Adrenal gland (tissue), 5 donors: ENCODE measurements around the gene DSE.

Experiments used
- CTCF ChIP-seq, 6 experiments: fragments of 450-650 bp in 4 of 6; fragments of 200-600 bp in 2 of 6; sonication (generic) in 1 of 6; IDR thresholded peaks; 1 replicate in 5 of 6; 2 replicates in 1 of 6; pipeline versions ENCODE4 v1.5.1 to v1.8.0; 2016 to 2021; ENCODE audit warnings: antibody characterized with exemption in 6 of 6, mild to moderate bottlenecking in 2 of 6, moderate library complexity in 1 of 6
- POLR2A ChIP-seq, 2 donors: fragments of 450-650 bp; IDR thresholded peaks; one replicate each; pipeline ENCODE4 v1.6.1; 2017; ENCODE audit warnings: antibody characterized with exemption in 2 of 2, mild to moderate bottlenecking in 2 of 2, moderate library complexity in 1 of 2
- donor health status: DM: no; HTN: no; CAD: no.

GRCh38 chr6:116363759-116364158 lies 7.0 kb upstream of the DSE start:
- TF ChIP-seq CTCF (IDR thresholded peaks at IDR 0.05) (no peak), POLR2A (IDR thresholded peaks at IDR 0.05) (no peak)
